EL (cell line): ENCODE results near the gene PRDM1.
A peak's percentile ranks its signal among the peaks of the same experiment; 100 is the strongest.

Experiments
- DNase-seq: peaks from one replicate; pipeline ENCODE4 v3.0.0-alpha.2; 2016

The PRDM1 gene

DNA sequence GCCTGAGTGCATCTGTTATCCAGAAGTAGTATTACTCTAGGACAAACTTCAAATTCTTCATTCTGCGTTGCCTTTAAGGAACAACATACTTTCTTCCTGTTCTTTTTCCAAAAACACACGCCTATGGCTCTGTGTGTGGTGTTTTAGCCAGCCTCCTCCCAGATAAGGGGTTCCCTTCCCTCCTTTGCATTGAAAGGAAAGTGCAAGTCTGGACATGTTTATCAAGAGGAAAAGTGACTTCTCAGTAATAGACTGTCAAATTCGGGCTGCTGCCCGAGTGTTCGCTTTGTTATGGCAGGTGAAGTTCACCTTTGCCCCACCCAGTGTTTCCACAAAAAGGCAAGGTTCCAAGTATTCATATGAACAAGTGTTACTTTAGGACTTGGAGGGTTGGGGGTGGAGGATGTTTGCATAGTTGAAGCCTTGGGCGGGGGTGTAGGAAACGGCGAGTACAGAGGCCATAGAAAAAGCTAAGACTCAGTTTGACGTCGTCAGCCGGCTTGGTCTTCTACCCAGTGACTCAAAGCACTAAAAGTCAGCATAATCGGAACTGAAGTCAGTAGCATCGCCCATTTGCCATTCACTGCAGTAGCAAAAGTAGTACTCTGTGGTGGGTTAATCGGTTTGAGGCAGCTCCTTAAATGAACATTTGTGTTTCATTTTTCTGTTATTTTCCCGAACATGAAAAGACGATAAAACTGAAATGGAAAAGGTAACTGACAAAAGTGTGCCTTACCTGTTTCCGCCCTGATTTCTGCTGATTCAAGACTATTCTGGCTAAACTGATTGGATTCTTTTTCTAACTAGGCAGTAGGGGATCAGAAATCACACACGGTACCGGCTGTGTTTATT, 12.5 kb downstream of the PRDM1 start:
- DNase-seq, result peak; percentile 77

DNA sequence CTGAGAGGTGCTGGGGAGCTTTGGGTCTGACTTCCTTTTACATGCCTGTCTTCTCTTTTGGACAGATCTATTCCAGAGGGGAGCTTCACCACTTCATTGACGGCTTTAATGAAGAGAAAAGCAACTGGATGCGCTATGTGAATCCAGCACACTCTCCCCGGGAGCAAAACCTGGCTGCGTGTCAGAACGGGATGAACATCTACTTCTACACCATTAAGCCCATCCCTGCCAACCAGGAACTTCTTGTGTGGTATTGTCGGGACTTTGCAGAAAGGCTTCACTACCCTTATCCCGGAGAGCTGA, 13.1 kb downstream of the PRDM1 start:
- no peak for DNase-seq

DNA sequence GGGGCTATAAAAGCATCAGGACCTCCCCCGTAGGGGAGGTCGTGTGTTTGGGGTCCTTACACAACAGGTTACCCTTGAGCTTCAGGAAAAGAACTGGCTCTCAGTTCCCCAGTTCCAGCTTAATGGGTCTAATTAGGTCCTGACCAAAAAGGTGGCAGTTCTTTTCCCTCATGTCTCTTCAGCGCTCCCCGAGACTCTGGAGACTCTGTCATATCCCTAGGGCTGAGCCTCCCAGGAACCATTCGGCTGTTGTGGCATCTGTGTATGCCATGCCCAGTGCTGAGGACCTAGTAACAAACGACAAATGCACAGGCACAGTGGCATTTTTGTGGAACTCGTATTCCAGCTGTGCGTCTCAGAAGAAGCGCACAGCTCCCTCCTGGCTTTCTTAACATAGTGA, 14.6 kb downstream of the PRDM1 start:
- DNase-seq, result no peak

DNA sequence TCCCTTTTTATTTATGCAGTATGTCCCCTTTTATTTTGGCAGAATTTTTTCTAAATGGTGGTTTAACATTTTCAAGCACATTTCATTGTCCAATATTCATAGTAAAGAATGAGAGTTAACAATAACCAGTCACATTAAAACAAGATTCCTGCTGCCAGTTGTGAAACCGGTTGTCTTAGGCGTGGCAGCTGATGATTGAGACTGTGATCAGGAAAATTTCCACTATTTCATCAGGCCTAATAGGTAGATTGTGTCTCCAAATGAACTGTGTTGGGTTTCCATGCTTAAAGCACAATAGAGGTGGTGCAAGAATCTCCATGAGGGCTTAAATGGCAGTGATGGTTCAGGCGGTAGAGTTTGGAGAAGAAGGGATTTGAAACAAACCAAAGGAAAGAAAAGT, 15.3 kb downstream of the PRDM1 start:
- DNase-seq, result no peak

DNA sequence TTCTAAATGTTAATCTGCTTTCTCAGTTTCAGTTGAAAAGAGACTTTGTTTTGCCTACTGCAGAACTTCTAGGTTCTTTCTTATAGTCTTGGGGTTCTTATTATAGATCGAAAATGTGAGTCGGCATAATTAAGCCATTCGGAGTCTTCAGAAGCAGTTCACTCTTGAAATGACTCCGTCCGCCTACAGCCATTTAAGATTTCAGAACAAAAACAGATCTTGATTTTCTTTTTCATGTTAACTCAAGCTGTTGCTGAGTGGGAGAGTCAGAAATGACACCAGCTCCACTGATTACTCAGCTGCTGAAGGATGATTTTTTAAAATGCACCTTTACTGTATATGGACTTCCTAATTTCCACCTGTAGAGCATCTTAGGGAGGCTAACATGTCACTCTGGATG, 15.9 kb downstream of the PRDM1 start:
- no peak for DNase-seq

DNA sequence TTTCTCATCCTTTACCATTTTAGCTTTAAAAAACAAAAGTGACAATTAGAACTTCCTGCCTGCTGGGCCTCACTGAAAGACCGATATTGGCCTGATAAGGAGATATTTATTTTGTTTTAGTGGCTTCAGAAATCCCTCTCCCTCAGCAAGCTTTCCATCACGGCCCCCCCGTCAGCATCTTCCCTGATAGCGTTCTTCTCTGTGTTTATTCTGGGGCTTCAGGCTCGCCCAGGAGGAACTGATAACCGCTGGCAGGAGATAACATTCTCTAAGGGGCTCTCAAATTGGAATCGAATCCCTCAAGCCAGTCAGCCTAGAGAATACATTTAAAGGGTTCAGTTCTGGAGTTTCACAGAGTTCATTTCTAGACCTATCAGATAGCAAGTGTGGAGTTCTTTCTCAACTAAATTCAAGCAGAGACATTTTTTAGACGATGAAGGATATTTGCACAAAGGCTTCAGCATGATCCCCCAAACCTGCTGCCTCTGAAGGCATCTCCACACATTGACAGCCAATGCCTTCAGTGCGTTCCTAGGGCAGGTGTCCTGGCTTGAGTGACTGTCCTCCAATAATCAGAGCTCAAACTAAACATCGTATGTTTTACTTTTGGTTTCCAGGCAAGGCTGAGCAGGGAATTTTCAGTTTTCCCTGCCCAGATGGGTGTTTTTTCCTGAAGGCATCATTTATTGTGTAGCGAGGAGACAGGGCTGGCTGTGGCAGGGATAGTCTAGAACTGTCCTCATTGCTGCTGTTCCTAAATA, 17.0 kb downstream of the PRDM1 start:
- no peak for DNase-seq

DNA sequence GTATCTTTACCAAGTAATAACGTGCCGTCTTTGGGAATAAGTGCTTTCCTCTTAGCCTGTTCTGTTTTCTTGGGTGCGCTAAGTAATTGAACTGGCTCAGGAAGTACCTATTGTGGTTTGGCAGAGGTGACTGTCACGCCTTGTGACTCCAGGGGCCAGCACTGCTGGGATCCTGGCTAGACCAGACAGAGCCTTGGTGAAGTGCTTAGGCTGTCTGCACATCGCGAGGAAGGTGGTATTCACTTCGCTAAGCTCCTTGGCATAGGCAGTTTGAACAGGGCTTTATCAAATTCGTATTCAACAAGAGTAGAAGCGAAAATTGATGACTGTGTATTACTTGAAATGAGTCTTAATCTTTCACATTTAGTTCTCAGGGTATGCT, 17.6 kb downstream of the PRDM1 start:
- DNase-seq, result no peak

DNA sequence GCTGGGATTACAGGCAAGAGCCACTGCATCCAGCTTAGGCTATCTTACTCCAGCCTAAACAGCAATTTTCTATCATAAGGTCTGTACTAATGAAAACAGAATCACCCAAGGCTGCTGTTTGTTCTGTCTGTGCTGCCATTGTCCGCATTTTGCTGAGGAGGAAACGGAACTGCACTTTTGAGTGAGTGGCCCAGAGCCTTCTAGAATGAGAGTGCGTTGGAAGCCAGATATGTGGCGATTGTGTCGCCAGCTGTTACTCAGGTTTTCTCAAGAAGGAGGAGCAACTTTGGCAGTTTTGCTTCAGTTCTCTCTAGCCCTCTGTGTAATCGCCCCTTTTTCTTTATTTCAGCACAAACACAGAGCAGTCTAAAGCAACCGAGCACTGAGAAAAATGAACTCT, 18.3 kb downstream of the PRDM1 start:
- DNase-seq, result no peak

DNA sequence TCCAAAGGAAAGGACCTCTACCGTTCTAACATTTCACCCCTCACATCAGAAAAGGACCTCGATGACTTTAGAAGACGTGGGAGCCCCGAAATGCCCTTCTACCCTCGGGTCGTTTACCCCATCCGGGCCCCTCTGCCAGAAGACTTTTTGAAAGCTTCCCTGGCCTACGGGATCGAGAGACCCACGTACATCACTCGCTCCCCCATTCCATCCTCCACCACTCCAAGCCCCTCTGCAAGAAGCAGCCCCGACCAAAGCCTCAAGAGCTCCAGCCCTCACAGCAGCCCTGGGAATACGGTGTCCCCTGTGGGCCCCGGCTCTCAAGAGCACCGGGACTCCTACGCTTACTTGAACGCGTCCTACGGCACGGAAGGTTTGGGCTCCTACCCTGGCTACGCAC, 18.8 kb downstream of the PRDM1 start:
- no peak for DNase-seq

DNA sequence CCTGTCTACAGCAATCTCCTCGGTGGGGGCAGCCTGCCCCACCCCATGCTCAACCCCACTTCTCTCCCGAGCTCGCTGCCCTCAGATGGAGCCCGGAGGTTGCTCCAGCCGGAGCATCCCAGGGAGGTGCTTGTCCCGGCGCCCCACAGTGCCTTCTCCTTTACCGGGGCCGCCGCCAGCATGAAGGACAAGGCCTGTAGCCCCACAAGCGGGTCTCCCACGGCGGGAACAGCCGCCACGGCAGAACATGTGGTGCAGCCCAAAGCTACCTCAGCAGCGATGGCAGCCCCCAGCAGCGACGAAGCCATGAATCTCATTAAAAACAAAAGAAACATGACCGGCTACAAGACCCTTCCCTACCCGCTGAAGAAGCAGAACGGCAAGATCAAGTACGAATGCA, 19.4 kb downstream of the PRDM1 start:
- DNase-seq, result no peak

DNA sequence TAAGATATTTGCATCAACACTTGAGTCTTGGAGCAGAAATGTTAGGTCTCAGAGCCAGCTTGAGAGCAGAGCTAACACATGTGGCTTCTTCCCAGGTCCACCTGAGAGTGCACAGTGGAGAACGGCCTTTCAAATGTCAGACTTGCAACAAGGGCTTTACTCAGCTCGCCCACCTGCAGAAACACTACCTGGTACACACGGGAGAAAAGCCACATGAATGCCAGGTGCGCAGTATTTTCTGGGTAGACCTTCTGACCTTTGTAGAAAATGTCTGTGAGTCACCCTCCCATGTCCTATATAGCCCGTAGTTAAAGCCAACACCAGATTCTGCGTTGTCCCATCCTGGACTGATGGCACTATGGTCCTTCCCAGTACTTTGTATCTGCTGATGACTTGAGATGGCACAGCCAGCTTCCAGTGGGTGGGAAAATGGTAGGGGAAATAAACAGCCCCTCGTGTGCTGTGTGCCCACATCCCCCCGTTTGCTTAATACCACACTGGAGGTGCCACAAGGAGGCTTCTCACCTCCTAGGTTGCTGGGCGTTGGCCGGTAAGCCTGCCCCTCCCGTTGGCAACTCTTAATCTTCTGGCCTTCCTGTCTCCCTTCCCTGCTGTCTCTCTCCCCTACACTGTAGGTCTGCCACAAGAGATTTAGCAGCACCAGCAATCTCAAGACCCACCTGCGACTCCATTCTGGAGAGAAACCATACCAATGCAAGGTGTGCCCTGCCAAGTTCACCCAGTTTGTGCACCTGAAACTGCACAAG, 20.3 kb downstream of the PRDM1 start:
- DNase-seq, result no peak

DNA sequence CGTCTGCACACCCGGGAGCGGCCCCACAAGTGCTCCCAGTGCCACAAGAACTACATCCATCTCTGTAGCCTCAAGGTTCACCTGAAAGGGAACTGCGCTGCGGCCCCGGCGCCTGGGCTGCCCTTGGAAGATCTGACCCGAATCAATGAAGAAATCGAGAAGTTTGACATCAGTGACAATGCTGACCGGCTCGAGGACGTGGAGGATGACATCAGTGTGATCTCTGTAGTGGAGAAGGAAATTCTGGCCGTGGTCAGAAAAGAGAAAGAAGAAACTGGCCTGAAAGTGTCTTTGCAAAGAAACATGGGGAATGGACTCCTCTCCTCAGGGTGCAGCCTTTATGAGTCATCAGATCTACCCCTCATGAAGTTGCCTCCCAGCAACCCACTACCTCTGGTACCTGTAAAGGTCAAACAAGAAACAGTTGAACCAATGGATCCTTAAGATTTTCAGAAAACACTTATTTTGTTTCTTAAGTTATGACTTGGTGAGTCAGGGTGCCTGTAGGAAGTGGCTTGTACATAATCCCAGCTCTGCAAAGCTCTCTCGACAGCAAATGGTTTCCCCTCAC, 21.0 kb downstream of the PRDM1 start:
- DNase-seq, result no peak

DNA sequence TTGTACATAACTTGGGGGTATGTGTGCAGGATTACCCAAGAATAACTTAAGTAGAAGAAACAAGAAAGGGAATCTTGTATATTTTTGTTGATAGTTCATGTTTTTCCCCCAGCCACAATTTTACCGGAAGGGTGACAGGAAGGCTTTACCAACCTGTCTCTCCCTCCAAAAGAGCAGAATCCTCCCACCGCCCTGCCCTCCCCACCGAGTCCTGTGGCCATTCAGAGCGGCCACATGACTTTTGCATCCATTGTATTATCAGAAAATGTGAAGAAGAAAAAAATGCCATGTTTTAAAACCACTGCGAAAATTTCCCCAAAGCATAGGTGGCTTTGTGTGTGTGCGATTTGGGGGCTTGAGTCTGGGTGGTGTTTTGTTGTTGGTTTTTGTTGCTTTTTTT, 22.0 kb downstream of the PRDM1 start:
- no peak for DNase-seq

DNA sequence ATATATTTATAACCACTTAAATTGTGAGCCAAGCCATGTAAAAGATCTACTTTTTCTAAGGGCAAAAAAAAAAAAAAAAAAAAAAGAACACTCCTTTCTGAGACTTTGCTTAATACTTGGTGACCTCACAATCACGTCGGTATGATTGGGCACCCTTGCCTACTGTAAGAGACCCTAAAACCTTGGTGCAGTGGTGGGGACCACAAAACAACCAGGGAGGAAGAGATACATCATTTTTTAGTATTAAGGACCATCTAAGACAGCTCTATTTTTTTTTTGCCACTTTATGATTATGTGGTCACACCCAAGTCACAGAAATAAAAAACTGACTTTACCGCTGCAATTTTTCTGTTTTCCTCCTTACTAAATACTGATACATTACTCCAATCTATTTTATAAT, 22.9 kb downstream of the PRDM1 start:
- DNase-seq, result no peak

DNA sequence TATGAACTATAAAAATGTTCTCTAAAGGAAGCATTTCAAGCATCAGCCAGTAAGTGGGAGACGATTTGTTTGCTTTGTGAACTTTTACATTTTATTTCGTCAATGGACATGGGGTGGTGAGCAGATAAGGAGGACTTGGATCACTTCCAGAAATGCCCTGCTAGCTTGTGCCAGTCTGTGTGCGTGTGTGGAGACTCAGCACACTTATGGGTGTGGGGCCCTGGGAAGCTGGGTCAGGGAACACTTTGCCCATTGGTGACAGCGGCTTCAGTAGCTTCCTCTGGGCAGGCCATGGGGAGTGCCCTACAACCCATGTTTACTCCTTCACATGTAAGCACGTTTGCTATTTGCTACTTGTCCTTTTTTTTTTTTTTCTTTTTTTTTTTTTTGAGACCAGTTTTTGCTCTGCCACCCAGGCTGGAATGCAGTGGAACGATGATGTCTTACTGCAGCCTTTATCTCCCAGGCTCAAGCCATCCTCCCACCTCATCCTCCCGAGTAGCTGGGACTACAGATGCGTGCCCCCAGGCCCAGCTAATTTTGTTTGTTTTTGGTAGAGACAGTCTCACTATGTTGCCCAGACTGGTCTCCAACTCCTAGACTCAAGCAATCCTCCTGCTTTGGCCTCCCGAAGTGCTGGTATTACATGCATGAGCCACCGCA, 24.2 kb downstream of the PRDM1 start:
- no peak for DNase-seq

DNA sequence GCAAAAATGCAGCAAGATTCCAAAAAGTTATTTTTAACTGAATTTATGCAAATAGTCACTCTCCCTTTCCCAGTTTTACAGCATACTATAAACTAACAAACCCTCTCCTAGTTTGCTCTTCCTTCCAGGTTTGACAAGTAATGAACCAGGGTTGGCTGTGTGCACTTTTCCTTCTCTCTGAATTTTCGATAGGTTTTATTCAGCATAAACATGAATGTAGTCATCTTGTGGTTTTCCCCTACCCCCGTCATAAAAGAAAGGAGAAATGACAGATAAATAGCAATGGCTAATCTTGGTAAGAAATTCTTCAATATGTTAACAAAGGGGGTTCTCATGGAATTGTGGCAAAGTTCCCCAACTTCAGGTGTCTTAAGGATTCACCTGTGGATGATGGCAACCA, 26.3 kb downstream of the PRDM1 start:
- no peak for DNase-seq

DNA sequence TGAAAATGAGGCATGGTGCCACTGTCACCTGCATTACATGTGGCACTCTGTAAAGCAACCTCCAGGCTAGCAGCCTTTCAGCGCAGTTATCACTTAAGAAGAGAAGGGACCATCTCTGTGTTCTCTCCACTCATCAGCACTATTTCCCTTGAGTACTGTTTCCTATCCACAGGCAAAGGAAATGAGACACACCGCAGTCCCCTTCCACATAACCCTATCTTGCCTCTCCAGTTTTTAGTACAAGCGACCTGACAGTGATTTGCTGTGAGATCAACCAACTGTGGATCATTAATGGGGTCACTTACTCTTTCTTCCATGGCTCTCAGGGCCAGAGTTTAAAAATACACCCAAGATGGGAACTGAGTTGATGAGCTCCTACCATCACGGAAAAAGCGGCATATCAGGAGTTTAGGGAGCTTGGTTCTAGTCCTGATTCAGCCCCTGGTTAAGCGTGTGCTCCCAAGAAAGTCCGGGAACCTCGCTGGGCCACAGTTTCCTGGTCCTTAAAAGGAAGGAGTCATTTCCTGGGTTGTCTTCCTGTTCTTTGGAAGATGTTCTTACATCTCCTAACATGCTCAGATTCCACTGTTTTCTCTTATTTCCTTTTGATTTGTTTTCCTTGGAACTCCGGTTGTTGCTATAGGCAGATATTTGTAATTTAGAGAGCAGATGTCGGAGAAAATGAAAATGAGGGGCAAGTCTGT, 27.3 kb downstream of the PRDM1 start:
- DNase-seq, result no peak

DNA sequence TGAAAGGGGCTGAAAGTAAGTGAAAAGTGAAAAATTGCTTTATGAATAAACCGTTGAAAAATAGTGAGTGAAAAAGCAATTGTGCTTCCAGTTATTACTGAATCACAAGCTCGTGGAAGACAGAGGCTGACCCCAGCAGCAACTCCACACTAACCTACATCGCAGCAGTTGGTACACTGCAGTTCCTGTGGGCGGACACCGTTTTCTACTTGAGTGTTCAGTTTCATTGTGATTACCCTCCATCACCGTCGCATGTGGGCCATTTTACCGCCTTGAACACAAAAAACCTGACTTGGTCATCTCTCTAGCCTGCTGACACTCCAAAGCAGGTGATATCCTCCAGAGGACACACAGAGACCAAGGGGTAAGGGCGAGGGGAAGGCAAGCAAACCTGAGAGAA, 28.4 kb downstream of the PRDM1 start:
- no peak for DNase-seq

DNA sequence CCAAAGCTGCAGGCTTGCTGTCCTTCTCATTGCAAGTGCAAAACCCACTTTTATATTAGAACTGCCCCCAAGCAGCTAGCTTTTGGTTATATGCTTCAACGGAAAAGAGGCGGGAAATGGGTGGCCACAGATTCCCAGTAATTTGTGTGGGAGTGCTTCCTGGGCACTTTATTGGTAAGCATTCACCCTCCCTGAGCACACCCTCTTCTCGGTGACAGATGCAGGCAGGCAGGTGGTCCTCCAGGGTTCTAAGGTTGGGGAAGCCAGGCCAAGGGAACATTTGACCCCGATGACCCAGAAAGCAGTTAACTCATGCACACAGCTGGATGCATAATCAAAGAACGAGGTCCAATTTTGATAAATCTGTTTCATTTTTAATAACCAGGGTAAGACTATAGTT, 29.1 kb downstream of the PRDM1 start:
- DNase-seq, result no peak

DNA sequence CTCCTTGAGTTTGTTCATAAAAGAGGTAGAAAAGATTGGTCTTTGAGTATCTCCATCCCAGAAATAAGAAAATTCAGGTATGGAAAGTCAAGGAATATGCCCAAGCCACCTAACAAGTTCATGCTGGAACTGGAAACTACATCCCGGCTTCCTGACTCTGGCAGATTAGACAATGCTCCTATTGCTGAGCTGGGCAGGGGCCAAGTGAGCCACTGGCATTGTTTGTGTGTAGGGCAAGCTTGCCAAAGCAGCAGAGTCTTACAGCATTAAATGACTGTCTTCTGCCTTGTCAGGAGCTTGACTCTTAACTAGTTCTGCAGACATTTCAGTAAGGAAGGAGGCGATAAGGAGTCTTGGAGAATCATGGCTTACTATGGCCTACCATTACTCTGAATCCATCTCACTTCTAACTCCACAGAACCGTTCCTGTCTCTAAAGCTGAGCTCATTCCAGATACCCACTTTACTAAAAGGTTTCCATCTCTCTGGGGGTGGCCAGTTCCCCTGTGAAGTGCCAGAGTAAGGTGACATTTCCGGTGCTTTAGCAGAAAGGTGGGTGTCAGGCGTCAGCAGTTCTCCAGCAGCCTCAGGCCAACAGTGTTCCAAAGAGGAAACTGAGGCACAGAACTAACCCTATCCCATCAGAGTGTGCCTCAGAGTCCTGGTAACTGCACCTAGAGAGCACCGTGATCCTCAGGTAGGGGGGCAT, 30.1 kb downstream of the PRDM1 start:
- no peak for DNase-seq

DNA sequence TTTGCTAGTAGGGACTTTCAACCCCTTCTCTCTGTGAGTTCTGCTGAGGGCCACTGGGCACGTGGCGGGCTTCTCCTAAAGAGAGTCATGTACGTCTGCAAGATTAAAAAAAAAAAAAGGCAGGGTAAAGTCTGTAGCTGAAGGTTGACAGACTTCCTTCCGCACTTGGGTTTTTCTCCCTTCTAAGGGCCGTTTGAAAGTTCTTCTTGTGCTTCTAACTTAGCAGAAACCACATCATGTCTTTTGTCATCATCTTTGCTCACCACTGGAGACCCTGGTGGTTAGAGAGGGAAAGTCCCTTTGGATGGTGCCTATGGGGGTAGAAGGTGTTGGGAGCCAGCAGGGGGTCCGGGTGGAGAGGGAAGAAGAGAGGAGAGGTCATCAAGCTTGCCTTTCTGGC, 31.4 kb downstream of the PRDM1 start:
- DNase-seq, result no peak
